ENCODE data around the gene GOSR2. TPM values are rescaled to one million over a fixed set of nuclear protein-coding genes. Genes with fewer than 3 reads are reported as not detected.

The GOSR2 gene
- total and polyA plus RNA-seq, 9 of the 15 experiments (the other 6 are each of a cell fraction or from before 2014, with no cell fraction given) = 32.7 to 96.3 (median 48.9) TPM

DNA sequence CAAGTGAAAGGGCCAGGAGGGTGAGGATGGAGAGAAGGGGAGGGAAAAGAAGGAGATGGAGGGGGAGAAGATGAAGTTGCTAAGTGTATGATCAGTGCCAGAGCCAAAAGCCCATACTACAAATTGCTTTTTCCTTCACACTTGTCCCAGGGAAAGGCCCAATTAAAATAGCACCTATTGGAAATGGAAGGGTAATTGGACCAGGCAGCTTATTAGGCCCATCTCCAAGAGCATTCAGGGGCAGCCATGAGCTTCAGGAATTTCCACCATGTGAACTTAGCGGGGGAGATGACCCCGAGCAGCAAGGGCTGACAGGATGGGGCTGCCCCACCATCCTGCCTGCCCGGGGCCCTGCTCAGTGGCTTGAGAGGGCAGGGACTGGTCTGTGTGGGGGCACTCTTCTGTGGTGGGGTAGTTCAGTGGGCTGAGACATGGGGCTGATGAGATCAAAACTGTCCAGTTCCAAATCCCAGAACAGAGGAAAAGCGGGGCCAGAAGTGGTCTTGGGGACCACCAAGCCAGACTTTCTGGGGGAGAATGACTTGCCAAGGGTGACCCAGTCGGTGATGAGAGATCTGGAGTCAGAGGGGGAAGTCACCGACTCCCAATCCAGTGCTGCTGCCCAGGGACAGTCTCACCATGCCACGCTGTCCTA is 27.5 kb downstream of the GOSR2 start (continued):
- TF ChIP-seq, protein P1, sequence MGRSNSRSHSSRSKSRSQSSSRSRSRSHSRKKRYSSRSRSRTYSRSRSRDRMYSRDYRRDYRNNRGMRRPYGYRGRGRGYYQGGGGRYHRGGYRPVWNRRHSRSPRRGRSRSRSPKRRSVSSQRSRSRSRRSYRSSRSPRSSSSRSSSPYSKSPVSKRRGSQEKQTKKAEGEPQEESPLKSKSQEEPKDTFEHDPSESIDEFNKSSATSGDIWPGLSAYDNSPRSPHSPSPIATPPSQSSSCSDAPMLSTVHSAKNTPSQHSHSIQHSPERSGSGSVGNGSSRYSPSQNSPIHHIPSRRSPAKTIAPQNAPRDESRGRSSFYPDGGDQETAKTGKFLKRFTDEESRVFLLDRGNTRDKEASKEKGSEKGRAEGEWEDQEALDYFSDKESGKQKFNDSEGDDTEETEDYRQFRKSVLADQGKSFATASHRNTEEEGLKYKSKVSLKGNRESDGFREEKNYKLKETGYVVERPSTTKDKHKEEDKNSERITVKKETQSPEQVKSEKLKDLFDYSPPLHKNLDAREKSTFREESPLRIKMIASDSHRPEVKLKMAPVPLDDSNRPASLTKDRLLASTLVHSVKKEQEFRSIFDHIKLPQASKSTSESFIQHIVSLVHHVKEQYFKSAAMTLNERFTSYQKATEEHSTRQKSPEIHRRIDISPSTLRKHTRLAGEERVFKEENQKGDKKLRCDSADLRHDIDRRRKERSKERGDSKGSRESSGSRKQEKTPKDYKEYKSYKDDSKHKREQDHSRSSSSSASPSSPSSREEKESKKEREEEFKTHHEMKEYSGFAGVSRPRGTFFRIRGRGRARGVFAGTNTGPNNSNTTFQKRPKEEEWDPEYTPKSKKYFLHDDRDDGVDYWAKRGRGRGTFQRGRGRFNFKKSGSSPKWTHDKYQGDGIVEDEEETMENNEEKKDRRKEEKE (IDR thresholded peaks at IDR 0.05; ENCODE audit: borderline replicate concordance in 1 of 2, control insufficient read depth in 1 of 2, low read depth in 2 of 2, low read length in 1 of 2) = no peak
- TF ChIP-seq EP300 (IDR thresholded peaks at IDR 0.05; ENCODE audit: low read length) = no peak
- TF ChIP-seq PTTG1 (tag; IDR thresholded peaks at IDR 0.05; ENCODE audit: low read depth) = no peak
- no peak for TF ChIP-seq DDX20 (tag; IDR thresholded peaks at IDR 0.05; ENCODE audit: low read depth)
- no peak for TF ChIP-seq MXI1 (IDR thresholded peaks at IDR 0.05; ENCODE audit: low read depth, low read length)
- no peak for TF ChIP-seq SRSF1 (IDR thresholded peaks at IDR 0.05; ENCODE audit: low read depth, low read length)
- TF ChIP-seq EGR1 (conservative IDR thresholded peaks at IDR 0.05) = no peak
- TF ChIP-seq E2F3 (CRISPR knock-in tag; IDR thresholded peaks at IDR 0.05) = no peak
